Measurements from ENCODE around the gene PRKG1.
A peak's percentile ranks its signal among the peaks of the same experiment; 100 is the strongest.

Gene PRKG1

GRCh38 chr10:51689536-51689935 is 615.2 kb downstream of the PRKG1 start:
- 100% methylated on average over 1 to 2 of the region's 3 CpGs for WGBS, 2 experiments (ENCODE audit: insufficient coverage in 2 of 2)
- Histone ChIP-seq H3K4me3 (ENCODE audit: extremely low read depth, insufficient read depth, low read length, poor library complexity, severe bottlenecking) (no peak overlapping the region), H3K36me3 (ENCODE audit: control insufficient read depth, insufficient read depth, low read length) (no peaks in the 10 kb centered on the region), H3K27ac (ENCODE audit: low read depth, low read length, severe bottlenecking) (no peak overlapping the region), H3K4me1 (ENCODE audit: control insufficient read depth, insufficient read depth, low read length, poor library complexity, severe bottlenecking) (no peaks in the 10 kb centered on the region), H3K9me3 (ENCODE audit: control insufficient read depth, low read length) (no peaks in the 10 kb centered on the region)

GRCh38 chr10:51691135-51691534 is 616.8 kb downstream of the PRKG1 start:
- WGBS, 2 experiments (ENCODE audit: insufficient coverage in 2 of 2): 85 to 100% methylated on average over 2 of the region's 4 CpGs
- Histone ChIP-seq H3K36me3 (ENCODE audit: control insufficient read depth, insufficient read depth, low read length) (no peaks in the 10 kb centered on the region), H3K4me1 (ENCODE audit: control insufficient read depth, insufficient read depth, low read length, poor library complexity, severe bottlenecking) (no peaks in the 10 kb centered on the region), H3K4me3 (ENCODE audit: extremely low read depth, insufficient read depth, low read length, poor library complexity, severe bottlenecking) (no peak overlapping the region), H3K9me3 (ENCODE audit: control insufficient read depth, low read length) (no peaks in the 10 kb centered on the region), H3K27ac (ENCODE audit: low read depth, low read length, severe bottlenecking) (no peak overlapping the region)

GRCh38 chr10:51694086-51694768 is 619.9 kb downstream of the PRKG1 start:
- no peak overlapping the region for H3K4me3 ChIP-seq (ENCODE audit: extremely low read depth, insufficient read depth, low read length, poor library complexity, severe bottlenecking)
- H3K9me3 ChIP-seq (ENCODE audit: control insufficient read depth, low read length): no peaks in the 10 kb centered on the region
- H3K4me1 ChIP-seq (ENCODE audit: control insufficient read depth, insufficient read depth, low read length, poor library complexity, severe bottlenecking): peaks cover 14% of the 10 kb centered on the region
- H3K27ac ChIP-seq (ENCODE audit: low read depth, low read length, severe bottlenecking): no peak overlapping the region
- peaks cover 15% of the 10 kb centered on the region for H3K36me3 ChIP-seq (ENCODE audit: control insufficient read depth, insufficient read depth, low read length)
- 89 to 100% methylated on average over 1 to 2 of the region's 5 CpGs for WGBS, 2 experiments (ENCODE audit: insufficient coverage in 2 of 2)

GRCh38 chr10:51696251-51696650 is 622.0 kb downstream of the PRKG1 start:
- H3K4me3 ChIP-seq (ENCODE audit: extremely low read depth, insufficient read depth, low read length, poor library complexity, severe bottlenecking): no peak overlapping the region
- peaks cover 15% of the 10 kb centered on the region for H3K36me3 ChIP-seq (ENCODE audit: control insufficient read depth, insufficient read depth, low read length)
- WGBS, 2 experiments (ENCODE audit: insufficient coverage in 2 of 2): 100% methylated on average over 1 of the region's 1 CpG; no CpG with 5 or more reads in 1 of the 2 experiments
- H3K9me3 ChIP-seq (ENCODE audit: control insufficient read depth, low read length): no peaks in the 10 kb centered on the region
- no peak overlapping the region for H3K27ac ChIP-seq (ENCODE audit: low read depth, low read length, severe bottlenecking)
- H3K4me1 ChIP-seq (ENCODE audit: control insufficient read depth, insufficient read depth, low read length, poor library complexity, severe bottlenecking): peaks cover 19% of the 10 kb centered on the region

GRCh38 chr10:51698473-51699063 is 624.3 kb downstream of the PRKG1 start:
- H3K9me3 ChIP-seq (ENCODE audit: control insufficient read depth, low read length): no peaks in the 10 kb centered on the region
- peak overlapping the region; percentile 69 for H3K4me3 ChIP-seq (ENCODE audit: extremely low read depth, insufficient read depth, low read length, poor library complexity, severe bottlenecking)
- H3K4me1 ChIP-seq (ENCODE audit: control insufficient read depth, insufficient read depth, low read length, poor library complexity, severe bottlenecking): peaks cover 19% of the 10 kb centered on the region
- 93 to 96% methylated on average over 7 to 8 of the region's 8 CpGs for WGBS, 2 experiments (ENCODE audit: insufficient coverage in 2 of 2)
- peaks cover 15% of the 10 kb centered on the region for H3K36me3 ChIP-seq (ENCODE audit: control insufficient read depth, insufficient read depth, low read length)
- H3K27ac ChIP-seq (ENCODE audit: low read depth, low read length, severe bottlenecking): no peak overlapping the region

GRCh38 chr10:51699145-51699474 is 624.8 kb downstream of the PRKG1 start:
- Histone ChIP-seq H3K4me3 (ENCODE audit: extremely low read depth, insufficient read depth, low read length, poor library complexity, severe bottlenecking) (peak overlapping the region; percentile 69), H3K27ac (ENCODE audit: low read depth, low read length, severe bottlenecking) (peak overlapping the region; percentile 99)
- 0 to 2% methylated on average over 10 to 14 of the region's 14 CpGs for WGBS, 2 experiments (ENCODE audit: insufficient coverage in 2 of 2)

GRCh38 chr10:51699475-51700227 is 625.4 kb downstream of the PRKG1 start, which contains the start of gene CSTF2T:
CSTF2T (minus strand) TSS chr10:51699595; CDS start chr10:51699549, 46 bp downstream.
- H3K27ac ChIP-seq (ENCODE audit: low read depth, low read length, severe bottlenecking): peak within 1 kb of the TSS; percentile 99
- H3K36me3 ChIP-seq (ENCODE audit: control insufficient read depth, insufficient read depth, low read length): peaks cover 15% of the 10 kb centered on the region
- peaks cover 19% of the 10 kb centered on the region for H3K4me1 ChIP-seq (ENCODE audit: control insufficient read depth, insufficient read depth, low read length, poor library complexity, severe bottlenecking)
- peak within 1 kb of the TSS; percentile 69 for H3K4me3 ChIP-seq (ENCODE audit: extremely low read depth, insufficient read depth, low read length, poor library complexity, severe bottlenecking)
- H3K9me3 ChIP-seq (ENCODE audit: control insufficient read depth, low read length): no peaks in the 10 kb centered on the region
- WGBS, 2 experiments (ENCODE audit: insufficient coverage in 2 of 2): 1% methylated on average over 32 to 33 of the region's 45 CpGs

More at GRCh38 chr10:51699145-51699474, 624.8 kb downstream of the PRKG1 start:
- Histone ChIP-seq H3K9me3 (ENCODE audit: control insufficient read depth, low read length) (no peaks in the 10 kb centered on the region), H3K4me1 (ENCODE audit: control insufficient read depth, insufficient read depth, low read length, poor library complexity, severe bottlenecking) (peaks cover 19% of the 10 kb centered on the region), H3K36me3 (ENCODE audit: control insufficient read depth, insufficient read depth, low read length) (peaks cover 15% of the 10 kb centered on the region)

GRCh38 chr10:51700228-51700817 is 626.0 kb downstream of the PRKG1 start:
- Histone ChIP-seq H3K4me3 (ENCODE audit: extremely low read depth, insufficient read depth, low read length, poor library complexity, severe bottlenecking) (peak overlapping the region; percentile 69), H3K27ac (ENCODE audit: low read depth, low read length, severe bottlenecking) (peak overlapping the region; percentile 99), H3K9me3 (ENCODE audit: control insufficient read depth, low read length) (no peaks in the 10 kb centered on the region), H3K36me3 (ENCODE audit: control insufficient read depth, insufficient read depth, low read length) (peaks cover 15% of the 10 kb centered on the region), H3K4me1 (ENCODE audit: control insufficient read depth, insufficient read depth, low read length, poor library complexity, severe bottlenecking) (peaks cover 19% of the 10 kb centered on the region)
- WGBS, 2 experiments (ENCODE audit: insufficient coverage in 2 of 2): 33 to 40% methylated on average over 2 to 3 of the region's 12 CpGs

- WGBS, 2 experiments (ENCODE audit: insufficient coverage in 2 of 2): 67% methylated on average over 1 of the region's 3 CpGs; no CpG with 5 or more reads in 1 of the 2 experiments
- Histone ChIP-seq H3K9me3 (ENCODE audit: control insufficient read depth, low read length) (no peaks in the 10 kb centered on the region), H3K36me3 (ENCODE audit: control insufficient read depth, insufficient read depth, low read length) (no peaks in the 10 kb centered on the region), H3K4me1 (ENCODE audit: control insufficient read depth, insufficient read depth, low read length, poor library complexity, severe bottlenecking) (no peaks in the 10 kb centered on the region), H3K4me3 (ENCODE audit: extremely low read depth, insufficient read depth, low read length, poor library complexity, severe bottlenecking) (no peak overlapping the region), H3K27ac (ENCODE audit: low read depth, low read length, severe bottlenecking) (no peak overlapping the region)
Observed at GRCh38 chr10:51705774-51706173, 631.5 kb downstream of the PRKG1 start.

GRCh38 chr10:51706225-51706624 is 631.9 kb downstream of the PRKG1 start:
- WGBS, 2 experiments (ENCODE audit: insufficient coverage in 2 of 2): 83 to 100% methylated on average over 1 of the region's 3 CpGs
- Histone ChIP-seq H3K4me1 (ENCODE audit: control insufficient read depth, insufficient read depth, low read length, poor library complexity, severe bottlenecking) (peaks cover under 1% of the 10 kb centered on the region), H3K27ac (ENCODE audit: low read depth, low read length, severe bottlenecking) (no peak overlapping the region), H3K36me3 (ENCODE audit: control insufficient read depth, insufficient read depth, low read length) (no peaks in the 10 kb centered on the region), H3K9me3 (ENCODE audit: control insufficient read depth, low read length) (no peaks in the 10 kb centered on the region), H3K4me3 (ENCODE audit: extremely low read depth, insufficient read depth, low read length, poor library complexity, severe bottlenecking) (no peak overlapping the region)
